A549 treated with CpdA at 1 μM for 4 hours (cell line): ENCODE results near the gene BARX1. TPM values are rescaled to one million over a fixed set of nuclear protein-coding genes. Genes with fewer than 3 reads are reported as not detected.

Source experiments
- total RNA-seq: library from RNA; stranded (reverse); fragments of 200-300 nt; extraction: Qiagen RNA extraction; gene quantifications from 5 replicates; pipeline ENCODE4 v1.2.3, GENCODE V29; 2022; ENCODE audit warnings: low read depth

BARX1 gene
- 7.1 to 12.5 TPM (median 11.0 TPM) in 5 replicates for total RNA-seq

DNA sequence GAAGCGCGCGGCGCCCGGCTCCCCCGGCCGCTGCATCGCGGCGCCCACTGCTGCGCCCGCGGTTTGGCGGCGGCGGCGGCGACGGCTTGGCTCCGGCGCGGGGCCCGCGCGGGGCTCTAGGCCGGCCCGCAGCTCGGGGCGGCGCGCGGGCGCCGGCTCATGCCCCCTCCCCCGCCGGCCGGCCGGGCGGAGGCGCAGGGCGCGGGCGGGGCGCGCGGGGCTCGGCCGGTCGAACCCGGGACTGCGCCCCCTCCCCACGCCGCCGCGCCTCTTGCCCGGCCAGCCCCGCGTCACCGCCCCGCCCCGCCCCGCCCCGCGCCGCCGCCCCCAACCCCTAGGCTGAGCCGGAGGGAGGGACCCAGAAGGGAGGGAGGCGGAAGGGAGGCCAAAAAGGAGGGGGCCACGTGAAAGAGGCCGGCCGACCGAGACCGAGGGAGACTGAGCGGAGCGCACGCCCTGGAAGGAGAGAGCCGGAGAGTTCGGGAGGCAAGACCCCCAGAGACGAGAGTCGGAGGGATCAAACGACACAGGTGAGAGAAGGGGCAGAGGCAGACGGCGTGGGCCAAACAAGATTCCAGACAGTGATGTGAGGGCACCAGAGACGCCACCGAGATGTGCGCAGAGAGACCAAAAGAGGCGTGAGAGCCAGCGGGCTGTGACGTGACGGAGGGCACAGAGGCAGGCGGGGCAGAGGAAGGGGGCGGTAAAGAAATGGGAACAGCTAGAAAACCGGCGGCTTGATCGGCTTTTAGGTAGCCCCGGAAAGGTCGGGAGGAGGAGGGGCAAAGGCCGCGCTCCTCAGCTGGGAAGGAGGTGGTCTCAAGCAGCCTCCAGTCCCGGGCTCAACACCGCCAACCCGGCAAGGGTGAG is at the start of gene BARX1:
Gene BARX1, minus strand, starts transcription at position 245 of the 870 bp plus-strand sequence. Its CDS starts 209 bp downstream, at position 36.

Other genes starting within 250 kb of the BARX1 start
- 3.3 to 4.3 TPM (median 4.2 TPM) in 5 replicates for gene PTPDC1, start 129.1 kb upstream of the BARX1 start, total RNA-seq